Peyer's patch (tissue), 4 donors: ENCODE measurements around the gene RSRC1. TPM values are rescaled to one million over a fixed set of nuclear protein-coding genes. Genes with fewer than 3 reads are reported as not detected.

Experiments
- DNase-seq, 3 donors: peaks; one replicate each; pipeline ENCODE4 v3.0.0-alpha.2; 2017 to 2019
- H3K27ac ChIP-seq, 4 donors: fragments of 200-600 bp; sonication (generic); one replicate each; pipeline ENCODE4 v1.5.1; 2016 to 2019
- H3K27me3 ChIP-seq, 2 donors: fragments of 200-600 bp; sonication (generic); one replicate each; pipeline ENCODE4 v1.5.1; 2019
- H3K36me3 ChIP-seq, 3 donors: fragments of 200-600 bp; sonication (generic); one replicate each; pipeline ENCODE4 v1.5.1; 2016 to 2019
- H3K4me1 ChIP-seq, 4 donors: fragments of 200-600 bp; sonication (generic); one replicate each; pipeline ENCODE4 v1.5.1; 2016 to 2019
- H3K4me3 ChIP-seq, 4 donors: fragments of 200-600 bp; sonication (generic); 1 replicate in 3 of 4; 2 replicates in 1 of 4; pipeline ENCODE4 v1.5.1; 2016 to 2019; ENCODE audit warnings: mild to moderate bottlenecking in 1 of 4
- H3K9me3 ChIP-seq, 4 donors: fragments of 200-600 bp; sonication (generic); one replicate each; pipeline ENCODE4 v1.5.1; 2016 to 2019; ENCODE audit warnings: mild to moderate bottlenecking in 1 of 4
- POLR2A ChIP-seq, 2 donors: fragments of 450-650 bp; IDR thresholded peaks; one replicate each; pipeline ENCODE4 v1.5.1; 2017; ENCODE audit warnings: antibody characterized with exemption in 2 of 2, mild to moderate bottlenecking in 2 of 2, moderate library complexity in 2 of 2
- total RNA-seq, 4 donors: library from RNA; depleted of rRNA; stranded (reverse); fragments of >200 nt; gene quantifications; one replicate each; pipeline ENCODE4 v1.1.0, GENCODE V29; 2016
- TF ChIP-seq, protein P1 (sequence below), 6 experiments: fragments of 450-650 bp in 4 of 6; fragments of 200-600 bp in 2 of 6; sonication (generic) in 1 of 6; IDR thresholded peaks; one replicate each; pipeline ENCODE4 v1.5.1; 2017 to 2019; ENCODE audit warnings: antibody characterized with exemption in 6 of 6, mild to moderate bottlenecking in 3 of 6, moderate library complexity in 1 of 6

The RSRC1 gene
- total RNA-seq, 4 donors from 2014 or later, result 12.4 to 152 (median 29.4) TPM

DNA sequence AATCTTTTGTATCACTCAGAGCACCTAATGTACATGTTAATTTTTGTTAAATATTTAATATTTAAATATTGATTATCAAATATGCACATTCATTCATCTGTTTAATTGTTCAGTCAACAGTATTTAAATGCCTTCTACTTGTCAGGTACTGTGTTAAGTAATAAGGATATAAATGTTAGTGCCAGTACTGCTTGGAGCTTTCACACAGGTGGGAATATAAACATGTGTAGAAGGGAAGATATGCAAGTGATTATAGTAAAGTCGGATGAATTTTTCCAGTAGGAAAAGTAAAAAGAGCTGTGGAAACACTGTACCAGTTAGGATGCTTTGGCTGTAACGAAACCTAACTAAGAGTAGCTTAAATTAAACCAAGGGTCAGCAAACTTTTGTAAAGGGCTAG, 95.4 kb downstream of the RSRC1 start:
- DNase-seq, result no peak
- Histone ChIP-seq H3K4me3 (no peak overlapping the region), H3K27ac (no peak overlapping the region), H3K36me3 (no peaks in the 10 kb centered on the region), H3K27me3 (no peaks in the 10 kb centered on the region), H3K9me3 (peaks cover 0 to 10% (median 0%) of the 10 kb centered on the region in 4 donors), H3K4me1 (no peaks in the 10 kb centered on the region)
- no peak for TF ChIP-seq POLR2A (IDR thresholded peaks at IDR 0.05)
- TF ChIP-seq, protein P1, sequence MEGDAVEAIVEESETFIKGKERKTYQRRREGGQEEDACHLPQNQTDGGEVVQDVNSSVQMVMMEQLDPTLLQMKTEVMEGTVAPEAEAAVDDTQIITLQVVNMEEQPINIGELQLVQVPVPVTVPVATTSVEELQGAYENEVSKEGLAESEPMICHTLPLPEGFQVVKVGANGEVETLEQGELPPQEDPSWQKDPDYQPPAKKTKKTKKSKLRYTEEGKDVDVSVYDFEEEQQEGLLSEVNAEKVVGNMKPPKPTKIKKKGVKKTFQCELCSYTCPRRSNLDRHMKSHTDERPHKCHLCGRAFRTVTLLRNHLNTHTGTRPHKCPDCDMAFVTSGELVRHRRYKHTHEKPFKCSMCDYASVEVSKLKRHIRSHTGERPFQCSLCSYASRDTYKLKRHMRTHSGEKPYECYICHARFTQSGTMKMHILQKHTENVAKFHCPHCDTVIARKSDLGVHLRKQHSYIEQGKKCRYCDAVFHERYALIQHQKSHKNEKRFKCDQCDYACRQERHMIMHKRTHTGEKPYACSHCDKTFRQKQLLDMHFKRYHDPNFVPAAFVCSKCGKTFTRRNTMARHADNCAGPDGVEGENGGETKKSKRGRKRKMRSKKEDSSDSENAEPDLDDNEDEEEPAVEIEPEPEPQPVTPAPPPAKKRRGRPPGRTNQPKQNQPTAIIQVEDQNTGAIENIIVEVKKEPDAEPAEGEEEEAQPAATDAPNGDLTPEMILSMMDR (IDR thresholded peaks at IDR 0.05), result no peak

DNA sequence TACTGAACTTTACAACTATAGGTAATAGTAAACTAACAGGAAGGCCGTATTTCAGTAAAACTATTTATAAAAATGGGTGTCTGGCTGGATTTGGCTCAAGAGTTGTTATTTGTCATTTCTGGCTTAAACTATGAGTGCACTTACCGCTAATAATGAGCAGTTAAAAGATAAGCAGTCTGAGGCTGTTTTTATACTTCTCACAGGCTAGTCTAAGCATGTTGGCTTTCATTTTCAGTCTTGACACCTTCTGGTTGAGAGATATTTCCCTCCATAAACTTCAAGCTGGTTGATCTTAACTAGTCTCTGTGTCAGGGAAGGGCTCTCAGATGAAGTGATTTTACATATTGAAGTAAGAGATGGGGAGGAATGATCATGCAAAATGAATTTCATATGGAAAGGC, 96.1 kb downstream of the RSRC1 start:
- no peak for TF ChIP-seq POLR2A (IDR thresholded peaks at IDR 0.05)
- TF ChIP-seq, protein P1 (IDR thresholded peaks at IDR 0.05), result no peak
- H3K36me3 ChIP-seq, result no peaks in the 10 kb centered on the region
- H3K27ac ChIP-seq, result no peak overlapping the region
- no peak overlapping the region for H3K4me3 ChIP-seq
- no peaks in the 10 kb centered on the region for H3K27me3 ChIP-seq
- no peaks in the 10 kb centered on the region for H3K4me1 ChIP-seq
- H3K9me3 ChIP-seq, result peaks cover 0 to 4% (median 0%) of the 10 kb centered on the region in 4 donors
- DNase-seq, result no peak

DNA sequence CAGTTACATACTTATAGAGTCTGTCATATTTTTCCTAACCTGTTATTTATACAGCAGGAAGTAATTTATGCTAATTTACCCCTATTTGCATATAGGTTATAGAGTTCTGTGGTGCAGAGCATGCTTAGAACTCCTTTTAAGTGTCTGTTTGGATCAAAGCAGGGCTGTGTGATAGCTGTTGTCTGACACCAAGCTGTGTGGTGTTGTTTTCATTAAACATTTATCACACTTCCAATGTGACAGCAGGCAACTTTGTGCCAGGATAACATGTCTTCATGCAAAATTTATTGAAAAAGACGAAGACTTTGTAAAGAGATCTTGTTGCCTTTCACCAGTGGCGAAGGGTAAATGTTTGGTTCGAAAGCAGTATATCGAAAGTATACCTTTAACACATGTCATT, 100.2 kb downstream of the RSRC1 start:
- no peaks in the 10 kb centered on the region for H3K4me1 ChIP-seq
- no peaks in the 10 kb centered on the region for H3K36me3 ChIP-seq
- no peaks in the 10 kb centered on the region for H3K27me3 ChIP-seq
- no peaks in the 10 kb centered on the region for H3K9me3 ChIP-seq
- no peak overlapping the region for H3K27ac ChIP-seq
- TF ChIP-seq POLR2A (IDR thresholded peaks at IDR 0.05), result no peak
- TF ChIP-seq, protein P1 (IDR thresholded peaks at IDR 0.05), result no peak
- H3K4me3 ChIP-seq, result no peak overlapping the region
- no peak for DNase-seq

DNA sequence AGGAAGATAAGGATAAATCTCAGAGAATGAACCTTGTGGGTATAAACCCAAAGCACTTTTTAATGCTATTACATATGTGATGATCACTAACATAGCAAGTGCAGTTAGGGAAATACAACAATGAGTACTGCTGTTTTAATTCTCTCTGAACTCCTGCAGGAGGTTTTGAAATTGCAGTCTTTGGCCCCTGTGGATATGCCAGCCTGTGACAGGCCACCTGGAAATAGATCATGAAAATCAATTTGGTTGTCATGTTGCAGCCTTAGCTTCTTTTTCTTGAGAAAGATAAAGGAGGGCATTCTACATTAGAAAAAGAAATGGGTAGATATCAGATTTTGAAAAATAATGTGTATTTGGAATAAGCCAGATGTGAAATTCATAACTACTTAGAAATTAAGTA, 103.6 kb downstream of the RSRC1 start:
- no peaks in the 10 kb centered on the region for H3K9me3 ChIP-seq
- DNase-seq, result no peak
- no peak for TF ChIP-seq POLR2A (IDR thresholded peaks at IDR 0.05)
- TF ChIP-seq, protein P1 (IDR thresholded peaks at IDR 0.05), result no peak
- no peak overlapping the region for H3K4me3 ChIP-seq
- no peaks in the 10 kb centered on the region for H3K27me3 ChIP-seq
- H3K36me3 ChIP-seq, result no peaks in the 10 kb centered on the region
- H3K27ac ChIP-seq, result no peak overlapping the region
- no peaks in the 10 kb centered on the region for H3K4me1 ChIP-seq

DNA sequence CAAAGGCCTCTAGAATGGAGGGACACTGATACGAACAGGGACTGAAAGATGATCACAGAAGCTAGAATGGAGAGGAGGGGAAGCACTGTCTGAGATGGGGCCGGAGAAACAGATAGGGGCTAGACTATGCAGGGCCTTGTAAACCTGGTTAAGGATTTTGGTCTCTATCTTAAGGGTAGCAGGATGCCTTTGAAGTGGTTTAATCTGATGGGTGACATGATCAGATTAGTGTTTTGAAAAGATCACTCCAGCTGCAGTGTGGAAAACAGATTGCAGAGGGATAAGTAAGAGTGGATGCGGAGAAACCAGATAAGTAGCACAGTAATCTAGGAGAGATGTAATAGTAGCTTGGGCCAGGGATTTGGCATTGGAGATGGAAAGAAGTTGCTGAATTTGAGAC, 108.1 kb downstream of the RSRC1 start:
- no peak overlapping the region for H3K27ac ChIP-seq
- H3K36me3 ChIP-seq, result no peaks in the 10 kb centered on the region
- no peaks in the 10 kb centered on the region for H3K9me3 ChIP-seq
- H3K4me3 ChIP-seq, result no peak overlapping the region
- TF ChIP-seq, protein P1 (IDR thresholded peaks at IDR 0.05), result no peak
- TF ChIP-seq POLR2A (IDR thresholded peaks at IDR 0.05), result no peak
- H3K4me1 ChIP-seq, result no peaks in the 10 kb centered on the region
- no peaks in the 10 kb centered on the region for H3K27me3 ChIP-seq
- DNase-seq, result no peak

DNA sequence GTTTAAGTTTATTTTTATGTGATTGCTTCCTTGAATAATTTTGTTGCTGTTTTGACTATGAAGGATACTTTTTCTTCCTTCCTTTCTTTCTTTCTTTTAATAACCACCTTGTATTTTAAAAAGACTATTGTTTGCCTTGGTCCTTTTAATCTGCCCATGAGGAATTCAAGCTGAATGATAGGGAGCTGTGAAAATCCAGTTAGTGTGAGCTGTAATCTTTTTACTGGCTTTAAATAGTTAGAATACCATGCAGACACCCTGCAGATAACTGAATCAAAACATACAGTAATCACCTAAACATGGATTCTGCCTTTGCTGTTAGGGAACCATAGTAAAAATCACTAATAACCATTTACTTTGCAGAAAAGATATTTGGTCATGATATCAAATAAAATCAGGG, 110.7 kb downstream of the RSRC1 start:
- no peaks in the 10 kb centered on the region for H3K9me3 ChIP-seq
- no peak overlapping the region for H3K4me3 ChIP-seq
- TF ChIP-seq POLR2A (IDR thresholded peaks at IDR 0.05), result no peak
- TF ChIP-seq, protein P1 (IDR thresholded peaks at IDR 0.05), result no peak
- H3K27ac ChIP-seq, result no peak overlapping the region
- H3K36me3 ChIP-seq, result no peaks in the 10 kb centered on the region
- H3K4me1 ChIP-seq, result no peaks in the 10 kb centered on the region
- no peaks in the 10 kb centered on the region for H3K27me3 ChIP-seq
- no peak for DNase-seq
